D721Med (cell line): ENCODE results near the gene PLAC8L1.

ENCODE experiments used
- DNase-seq: peaks from one replicate; pipeline ENCODE4 v3.0.0; 2011; ENCODE audit warnings: low spot score; ENCODE audit not compliant: insufficient read length
- FAIRE-seq: peaks from 2 replicates; lab custom pipeline; 2011; peaks lifted over from hg19 to GRCh38; lab: Jason Lieb, UNC
- CTCF ChIP-seq: IDR thresholded peaks from 2 replicates; pipeline ENCODE4 v1.5.1; 2012; ENCODE audit warnings: mild to moderate bottlenecking, control low read depth; ENCODE audit not compliant: insufficient read depth; ENCODE audit errors: missing control alignments

Gene PLAC8L1

GRCh38 chr5:146034605-146035004, 70.8 kb downstream of the PLAC8L1 start:
- FAIRE-seq: no peak
- TF ChIP-seq CTCF: no peak

More at GRCh38 chr5:146034605-146035004, 70.8 kb downstream of the PLAC8L1 start:
- no peak for DNase-seq
